Measurements from ENCODE around the gene FKBP9.

Gene FKBP9

DNA sequence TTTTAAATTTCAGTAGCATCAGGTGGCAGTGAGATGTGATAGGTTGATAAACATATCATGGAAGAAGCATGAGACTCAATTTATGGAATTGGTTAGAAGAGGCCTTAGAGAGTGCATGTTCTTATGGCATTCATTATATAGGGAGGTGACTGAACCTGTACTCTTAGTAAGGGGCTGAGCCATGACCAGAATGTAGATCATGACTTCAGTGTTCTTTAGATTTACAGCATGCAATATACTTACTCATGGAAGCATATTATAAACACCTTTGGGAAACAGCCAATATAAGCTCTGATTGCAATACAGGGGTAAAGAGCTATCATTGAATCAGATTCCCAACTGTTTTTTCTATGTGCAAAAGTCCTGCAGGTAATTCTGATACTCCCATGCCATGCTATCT lies 55.1 kb downstream of the FKBP9 start:
- no peak for DNase-seq

DNA sequence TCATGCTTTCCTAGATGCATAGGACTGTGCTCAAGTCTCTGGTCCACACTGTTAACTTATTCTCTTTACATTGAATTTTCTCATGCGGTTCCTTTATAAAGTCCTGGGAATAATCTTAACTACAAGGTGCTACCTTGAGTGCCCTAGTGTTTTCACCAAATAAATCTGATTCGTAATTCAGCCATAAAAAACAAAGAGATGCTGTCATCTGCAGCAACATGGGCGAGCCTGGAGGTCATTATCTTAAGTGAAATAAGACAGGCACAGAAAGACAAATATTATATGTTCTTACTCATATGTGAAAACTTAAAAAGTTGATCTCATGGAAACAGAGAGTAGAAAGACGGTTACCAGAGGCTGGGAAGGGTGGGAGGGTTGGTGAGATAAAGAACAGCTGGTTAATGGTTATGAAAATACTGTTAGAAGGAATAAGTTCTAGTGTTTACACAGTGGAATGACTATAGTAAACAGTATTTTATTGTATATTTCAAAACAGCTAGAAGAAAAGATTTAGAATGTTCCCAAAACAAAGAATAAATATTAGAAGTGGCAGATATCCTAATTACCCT lies 67.0 kb downstream of the FKBP9 start:
- DNase-seq: no peak

DNA sequence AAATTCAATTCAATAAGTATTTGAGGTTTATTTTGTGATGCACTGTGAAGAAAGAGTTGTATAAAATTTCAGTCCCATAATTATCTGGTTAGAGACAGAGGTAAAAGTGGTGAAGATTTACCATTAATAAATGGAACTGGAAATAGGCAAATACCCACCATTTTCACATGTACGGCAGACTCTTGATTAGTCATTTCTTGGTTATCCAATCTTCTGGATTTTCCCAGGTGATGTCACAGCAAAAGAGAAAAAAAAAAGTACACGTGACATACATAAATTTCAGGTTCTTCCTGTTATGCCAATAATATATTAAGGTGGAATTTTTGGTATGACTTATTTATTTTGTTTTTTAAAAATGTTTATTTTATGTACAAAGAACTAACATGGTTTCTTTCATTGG lies 78.5 kb downstream of the FKBP9 start:
- DNase-seq: no peak

GRCh38 chr7:33038639-33039038 lies 81.4 kb downstream of the FKBP9 start:
- DNase-seq: no peak

- no peak for DNase-seq
Observed at GRCh38 chr7:33039257-33039902, 82.1 kb downstream of the FKBP9 start.

DNA sequence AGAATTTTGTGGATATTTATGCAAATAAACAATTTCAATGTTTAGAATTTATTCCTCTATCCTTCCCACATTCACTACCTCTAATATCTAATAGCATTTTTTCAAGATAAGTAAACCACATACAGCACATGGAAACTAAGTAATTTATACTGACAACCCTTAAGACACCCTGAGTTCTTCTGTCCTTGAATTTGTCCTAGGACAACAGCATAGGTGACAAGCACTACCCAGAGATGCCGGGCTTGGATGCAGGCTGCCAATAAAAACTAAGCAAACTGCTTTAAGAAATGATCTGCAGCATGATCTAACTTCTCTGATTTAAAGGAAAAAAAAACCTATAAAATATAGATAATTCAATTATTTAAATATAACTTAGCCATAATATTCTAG lies 82.7 kb downstream of the FKBP9 start:
- no peak for DNase-seq

GRCh38 chr7:33040803-33041516 lies 83.7 kb downstream of the FKBP9 start:
- no peak for DNase-seq

- DNase-seq: no peak
Observed at GRCh38 chr7:33041631-33042428, 84.6 kb downstream of the FKBP9 start.

DNA sequence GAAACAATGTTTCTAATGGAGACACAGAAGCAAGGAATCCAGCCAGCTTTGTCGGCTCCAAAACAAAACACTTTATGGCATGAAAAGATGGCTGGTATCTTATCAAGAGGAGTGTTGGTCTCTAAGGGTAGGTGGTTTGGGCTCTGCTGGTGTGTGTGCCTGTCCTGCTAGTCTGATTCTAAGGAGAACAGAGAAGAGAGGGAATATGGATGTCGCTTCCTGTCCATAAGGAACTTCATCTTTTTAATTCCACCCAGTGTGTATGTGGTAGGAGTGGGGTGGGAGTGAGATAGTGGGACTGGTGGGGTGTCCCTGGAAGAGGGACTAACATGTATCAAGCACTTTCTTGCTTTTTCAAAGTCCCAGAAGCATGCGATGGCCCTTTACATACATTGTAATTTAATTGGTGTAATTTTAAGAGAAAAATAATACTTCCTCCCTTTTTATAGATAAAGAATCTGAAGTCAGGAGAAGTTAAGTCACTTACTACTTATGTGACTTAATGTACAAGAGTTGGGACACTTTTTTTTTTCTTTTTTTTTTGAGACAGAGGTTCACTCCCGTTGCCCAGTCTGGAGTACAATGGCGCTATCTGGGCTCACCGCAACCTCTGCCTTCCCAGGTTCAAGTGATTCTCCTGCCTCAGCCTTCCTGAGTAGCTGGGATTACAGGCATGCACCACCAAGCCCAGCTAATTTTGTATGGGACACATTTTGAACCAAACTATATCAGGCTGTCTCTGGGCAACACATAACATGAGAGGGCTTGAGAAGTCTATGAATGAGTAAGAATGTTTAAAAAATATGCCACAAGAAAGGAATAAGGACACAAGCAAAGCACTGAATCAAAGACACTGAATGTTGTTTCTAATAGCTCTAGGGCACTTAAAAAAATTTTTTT lies 86.5 kb downstream of the FKBP9 start:
- DNase-seq: no peak

- no peak for DNase-seq
Observed at GRCh38 chr7:33044401-33044718, 87.1 kb downstream of the FKBP9 start.

GRCh38 chr7:33044986-33045385 lies 87.7 kb downstream of the FKBP9 start:
- no peak for DNase-seq

GRCh38 chr7:33048257-33048656 lies 91.0 kb downstream of the FKBP9 start:
- no peak for DNase-seq

DNA sequence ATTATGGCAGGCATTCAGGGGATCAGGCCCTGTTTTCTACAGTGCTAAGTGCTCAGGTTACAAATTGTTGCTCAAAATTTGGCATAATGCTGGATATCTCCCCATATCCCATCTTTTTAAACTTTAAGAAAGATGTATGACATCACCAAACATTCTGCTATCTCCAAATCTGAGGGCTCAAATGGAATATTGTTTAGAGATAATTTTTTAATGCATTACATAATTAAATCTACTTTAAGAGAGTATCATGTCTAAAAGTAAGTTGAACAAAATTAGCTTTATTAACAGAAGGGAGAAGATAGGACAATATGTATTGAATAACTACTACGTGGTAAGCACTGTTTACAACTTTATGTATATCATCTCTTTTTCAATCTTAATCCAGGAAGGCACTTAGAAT lies 91.5 kb downstream of the FKBP9 start:
- DNase-seq: no peak

GRCh38 chr7:33050535-33051318 lies 93.5 kb downstream of the FKBP9 start:
- peak in 1 of 2 experiments; percentile 4 for DNase-seq

- DNase-seq: no peak
Observed at GRCh38 chr7:33053721-33054120, 96.5 kb downstream of the FKBP9 start.

- no peak for DNase-seq
Observed at GRCh38 chr7:33054261-33054964, 97.2 kb downstream of the FKBP9 start.

DNA sequence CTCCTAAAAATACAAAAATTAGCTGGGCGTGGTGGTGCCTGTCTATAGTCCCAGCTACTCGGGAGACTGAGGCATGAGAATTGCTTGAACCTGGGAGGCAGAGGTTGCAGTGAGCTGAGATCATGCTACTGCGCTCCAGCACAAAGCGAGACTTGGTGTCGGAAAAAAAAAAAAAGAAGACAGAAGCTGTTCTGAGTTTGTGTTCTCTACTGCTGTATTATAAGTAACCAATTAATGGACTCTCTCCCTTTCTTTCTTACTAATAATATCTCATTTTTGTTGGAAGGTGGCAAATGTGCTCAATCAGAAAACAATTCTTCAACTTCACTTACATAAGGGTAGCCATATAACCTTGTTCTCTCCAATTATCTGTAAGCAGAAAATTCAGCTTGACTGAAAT lies 97.9 kb downstream of the FKBP9 start:
- DNase-seq: no peak

Data from NCI-H1930 (cell line).